Mesenchymal stem cell (in vitro differentiated cells and primary cell): Measurements from ENCODE around the gene ARRB1.

ENCODE experiments used
- DNase-seq: peaks from one replicate; pipeline ENCODE4 v3.0.0-alpha.2; 2013
- H2AFZ ChIP-seq: one replicate; pipeline ENCODE4 v1.6.1; 2013; ENCODE audit warnings: low read depth, mild to moderate bottlenecking, control low read depth, inconsistent platforms, low read length, moderate library complexity
- H2AK5ac ChIP-seq: 2 replicates; pipeline ENCODE4 v1.6.1; 2013; ENCODE audit warnings: low read length, moderate library complexity, mild to moderate bottlenecking, inconsistent platforms; ENCODE audit not compliant: severe bottlenecking
- H2BK120ac ChIP-seq: one replicate; pipeline ENCODE4 v1.6.1; 2013; ENCODE audit warnings: low read depth, mild to moderate bottlenecking, inconsistent platforms, low read length, moderate library complexity
- H2BK12ac ChIP-seq, 2 experiments: one replicate each; pipeline ENCODE4 v1.6.1; 2013; ENCODE audit warnings: inconsistent platforms in 2 of 2, low read length in 2 of 2, mild to moderate bottlenecking in 2 of 2, moderate library complexity in 2 of 2, control low read depth in 1 of 2
- H2BK15ac ChIP-seq: one replicate; pipeline ENCODE4 v1.6.1; 2013; ENCODE audit warnings: mild to moderate bottlenecking, low read depth, inconsistent platforms; ENCODE audit not compliant: poor library complexity, severe bottlenecking
- H2BK5ac ChIP-seq: 2 replicates; pipeline ENCODE4 v1.6.1; 2013; ENCODE audit warnings: low read depth, mild to moderate bottlenecking, low read length, control low read depth, inconsistent platforms; ENCODE audit not compliant: poor library complexity, severe bottlenecking
- H3K14ac ChIP-seq, 2 experiments: one replicate each; pipeline ENCODE4 v1.6.1; 2013; ENCODE audit warnings: inconsistent platforms in 2 of 2, low read length in 2 of 2, control low read depth in 1 of 2, mild to moderate bottlenecking in 1 of 2, moderate library complexity in 1 of 2
- H3K18ac ChIP-seq, 2 experiments: one replicate each; pipeline ENCODE4 v1.6.1; 2013; ENCODE audit warnings: inconsistent platforms in 2 of 2, low read length in 2 of 2, control low read depth in 1 of 2, low read depth in 1 of 2, mild to moderate bottlenecking in 1 of 2
- H3K23ac ChIP-seq, 2 experiments: one replicate each; pipeline ENCODE4 v1.6.1; 2013; ENCODE audit warnings: inconsistent platforms in 2 of 2, low read length in 2 of 2, mild to moderate bottlenecking in 2 of 2, moderate library complexity in 2 of 2, control low read depth in 1 of 2
- H3K27ac ChIP-seq: 2 replicates; pipeline ENCODE4 v1.5.1; 2013; ENCODE audit warnings: mild to moderate bottlenecking, moderate library complexity, low read length, control low read depth, inconsistent platforms; ENCODE audit not compliant: poor library complexity, severe bottlenecking
- H3K27me3 ChIP-seq, 2 experiments: 2 replicates each; pipeline versions ENCODE4 v1.6.1 to v1.7.0; 2013; ENCODE audit warnings: low read length in 2 of 2, mild to moderate bottlenecking in 2 of 2, moderate library complexity in 2 of 2, control low read depth in 1 of 2, inconsistent platforms in 1 of 2; ENCODE audit not compliant: control insufficient read depth in 1 of 2, insufficient read depth in 1 of 2
- H3K36me3 ChIP-seq, 2 experiments: 2 replicates each; pipeline versions ENCODE4 v1.6.1 to v1.7.0; 2013; ENCODE audit warnings: low read length in 2 of 2, control low read depth in 1 of 2, inconsistent platforms in 1 of 2, low read depth in 1 of 2, mild to moderate bottlenecking in 1 of 2; ENCODE audit not compliant: insufficient read depth in 2 of 2, control insufficient read depth in 1 of 2
- H3K4ac ChIP-seq, 2 experiments: one replicate each; pipeline ENCODE4 v1.6.1; 2013; ENCODE audit warnings: inconsistent platforms in 2 of 2, low read length in 2 of 2, mild to moderate bottlenecking in 2 of 2, moderate library complexity in 2 of 2, control low read depth in 1 of 2, low read depth in 1 of 2
- H3K4me1 ChIP-seq: 2 replicates; pipeline ENCODE4 v1.6.1; 2013; ENCODE audit warnings: low read depth, low read length, control low read depth; ENCODE audit not compliant: control insufficient read depth, insufficient read depth
- H3K4me2 ChIP-seq: 2 replicates; pipeline ENCODE4 v1.6.1; 2013; ENCODE audit warnings: low read length, mild to moderate bottlenecking, inconsistent platforms; ENCODE audit not compliant: poor library complexity, severe bottlenecking
- H3K4me3 ChIP-seq, 2 experiments: 2 replicates each; pipeline versions ENCODE4 v1.5.1 to v1.7.0; 2013; ENCODE audit warnings: low read length in 2 of 2, mild to moderate bottlenecking in 2 of 2, control low read depth in 1 of 2, low read depth in 1 of 2; ENCODE audit not compliant: insufficient read depth in 1 of 2
- H3K79me1 ChIP-seq: replicated peaks from 2 replicates; pipeline ENCODE4 v1.6.1; 2013; ENCODE audit warnings: mild to moderate bottlenecking, control low read depth, low read length, inconsistent platforms; ENCODE audit not compliant: poor library complexity, severe bottlenecking
- H3K9ac ChIP-seq: 2 replicates; pipeline ENCODE4 v1.7.0; 2013; ENCODE audit warnings: mild to moderate bottlenecking, low read length, moderate library complexity
- H3K9me3 ChIP-seq: 2 replicates; pipeline ENCODE4 v1.7.0; 2013; ENCODE audit warnings: mild to moderate bottlenecking, low read length; ENCODE audit not compliant: control insufficient read depth
- H4K8ac ChIP-seq: one replicate; pipeline ENCODE4 v1.6.1; 2013; ENCODE audit warnings: inconsistent platforms, mild to moderate bottlenecking, low read length, moderate library complexity
- H4K91ac ChIP-seq: one replicate; pipeline ENCODE4 v1.6.1; 2013; ENCODE audit warnings: mild to moderate bottlenecking, low read length, inconsistent platforms
- WGBS: methylation state at CpG from one replicate; pipeline ENCODE4 v1.1.7; 2013; ENCODE audit warnings: mixed read lengths; 5-methylcytosine and 5-hydroxymethylcytosine counted together

The ARRB1 gene

DNA sequence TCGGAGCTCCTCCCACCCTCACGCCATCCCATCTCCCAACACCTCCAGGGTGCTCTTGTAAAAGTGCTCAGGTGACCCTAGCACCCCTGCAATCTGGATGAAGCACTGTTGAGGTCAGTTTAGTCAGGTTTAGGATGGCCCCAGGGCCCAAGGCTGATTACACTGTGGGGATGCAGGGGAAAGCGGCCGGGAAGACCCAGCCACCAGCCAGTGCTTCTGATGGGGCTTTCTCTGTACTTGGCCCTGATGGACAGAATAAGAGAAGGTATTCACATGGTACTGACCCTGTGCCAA, 82.1 kb downstream of the ARRB1 start:
- Histone ChIP-seq H3K9ac (no peak overlapping the region), H2BK120ac (no peak overlapping the region), H3K18ac (no peak overlapping the region), H4K91ac (no peak overlapping the region), H3K4me3 (no peak overlapping the region), H2BK12ac (no peak overlapping the region), H2AK5ac (no peak overlapping the region), H4K8ac (no peak overlapping the region), H2AFZ (no peak overlapping the region), H3K14ac (no peak overlapping the region), H3K9me3 (no peaks in the 10 kb centered on the region), H3K79me1 (no peaks in the 10 kb centered on the region), H3K4me1 (peaks cover 2% of the 10 kb centered on the region), H2BK15ac (no peak overlapping the region), H3K36me3 (peaks cover 63 to 64% of the 10 kb centered on the region in 2 experiments), H2BK5ac (no peak overlapping the region), H3K23ac (no peak overlapping the region), H3K4me2 (no peak overlapping the region), H3K27me3 (no peaks in the 10 kb centered on the region), H3K27ac (no peak overlapping the region), H3K4ac (no peak overlapping the region)
- WGBS = 100% methylated on average over 3 of the region's 4 CpGs
- DNase-seq = no peak

DNA sequence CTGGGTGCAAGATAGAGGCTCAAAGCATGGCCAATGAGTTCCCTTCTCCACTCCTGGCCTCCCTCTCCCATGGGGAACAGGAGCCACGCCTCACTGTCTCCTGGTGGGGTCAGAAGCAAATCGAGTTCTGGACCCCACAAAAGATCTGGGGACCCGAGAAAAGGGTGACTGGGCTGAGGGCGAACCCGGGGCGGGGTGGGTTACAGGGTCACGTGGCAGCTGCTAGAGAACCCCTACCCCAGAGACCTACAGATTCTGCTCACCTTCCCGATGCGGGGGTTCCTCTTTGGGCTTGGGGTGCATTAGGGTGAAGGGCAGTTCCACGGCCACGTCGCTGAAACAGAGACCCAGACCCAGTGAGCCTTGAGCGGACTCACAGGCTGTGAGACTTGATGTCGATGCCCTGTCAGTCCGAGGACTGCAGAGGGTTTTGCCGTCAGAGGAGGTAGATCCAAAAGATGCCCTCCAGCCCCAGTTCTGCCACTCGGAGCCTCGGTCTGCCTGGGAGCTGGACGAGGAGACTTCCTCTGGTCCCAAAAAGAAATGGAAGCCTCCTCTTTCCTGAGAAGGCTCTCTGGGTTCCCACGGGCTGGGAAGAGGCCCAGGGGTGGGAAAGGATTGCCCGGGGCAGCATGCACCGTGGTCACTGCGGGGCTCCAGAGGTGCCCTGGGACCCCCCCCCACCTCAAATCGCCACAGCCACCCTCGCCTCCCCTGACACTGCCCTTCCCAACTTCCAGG, 82.7 kb downstream of the ARRB1 start:
- H4K91ac ChIP-seq = no peak overlapping the region
- H3K36me3 ChIP-seq = peaks cover 59% of the 10 kb centered on the region in 2 experiments
- H2BK12ac ChIP-seq = no peak overlapping the region
- no peak overlapping the region for H2AK5ac ChIP-seq
- no peak overlapping the region for H3K9ac ChIP-seq
- H2BK15ac ChIP-seq = no peak overlapping the region
- H3K23ac ChIP-seq = no peak overlapping the region
- no peak overlapping the region for H3K27ac ChIP-seq
- no peak overlapping the region for H3K18ac ChIP-seq
- 96% methylated on average over 25 of the region's 25 CpGs for WGBS
- no peak overlapping the region for H2BK120ac ChIP-seq
- no peaks in the 10 kb centered on the region for H3K27me3 ChIP-seq
- no peaks in the 10 kb centered on the region for H3K79me1 ChIP-seq
- H2AFZ ChIP-seq = no peak overlapping the region
- H3K4ac ChIP-seq = no peak overlapping the region
- H3K4me2 ChIP-seq = no peak overlapping the region
- no peak overlapping the region for H2BK5ac ChIP-seq
- H3K4me3 ChIP-seq = no peak overlapping the region
- no peaks in the 10 kb centered on the region for H3K9me3 ChIP-seq
- peaks cover 3% of the 10 kb centered on the region for H3K4me1 ChIP-seq
- no peak for DNase-seq
- H4K8ac ChIP-seq = no peak overlapping the region
- H3K14ac ChIP-seq = no peak overlapping the region

DNA sequence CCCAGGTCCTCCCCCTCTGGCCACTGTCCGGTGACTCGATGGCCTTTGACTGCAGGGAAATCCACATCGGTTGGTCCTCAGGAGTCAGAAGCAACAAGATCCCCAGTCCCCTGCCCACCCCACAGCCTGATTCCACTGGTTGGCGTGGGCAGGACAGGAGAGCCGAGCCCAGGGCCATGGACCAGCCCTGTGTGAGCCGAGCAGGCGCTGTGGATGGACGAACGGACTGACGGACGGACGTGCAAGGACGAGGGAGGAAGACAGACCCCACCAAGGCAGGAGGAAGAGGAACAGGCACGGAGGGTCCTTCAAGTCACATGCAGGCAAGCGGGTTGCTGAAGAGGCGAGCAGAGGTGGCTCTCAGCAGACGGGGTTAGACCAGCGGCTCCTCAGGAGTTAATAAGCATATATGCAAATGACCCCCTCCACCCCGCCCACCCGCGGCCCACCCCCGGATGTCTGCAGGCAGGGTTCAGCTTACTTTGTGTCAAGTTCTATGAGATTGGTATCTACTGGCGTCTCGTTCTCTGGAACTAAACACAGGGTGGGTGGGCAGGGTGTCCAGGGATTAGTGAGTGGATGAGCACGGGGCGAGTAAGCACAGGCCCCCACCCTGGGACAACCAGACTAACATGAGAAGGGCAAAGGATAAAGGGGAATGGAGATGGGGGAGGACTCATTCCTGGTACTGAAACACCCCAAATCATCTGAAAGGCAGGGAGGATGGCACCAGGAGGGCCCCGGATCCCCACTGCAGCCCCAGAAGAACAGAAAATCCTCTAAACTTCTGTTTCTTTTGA, 84.1 kb downstream of the ARRB1 start:
- H2BK120ac ChIP-seq = no peak overlapping the region
- H4K91ac ChIP-seq = no peak overlapping the region
- no peak overlapping the region for H3K4ac ChIP-seq
- H3K4me2 ChIP-seq = no peak overlapping the region
- no peak overlapping the region for H2BK5ac ChIP-seq
- no peak overlapping the region for H3K4me3 ChIP-seq
- H3K4me1 ChIP-seq = peaks cover 4% of the 10 kb centered on the region
- no peak overlapping the region for H2BK15ac ChIP-seq
- H3K18ac ChIP-seq = no peak overlapping the region
- no peak overlapping the region for H2BK12ac ChIP-seq
- peaks cover 45% of the 10 kb centered on the region in 2 experiments for H3K36me3 ChIP-seq
- no peak overlapping the region for H3K23ac ChIP-seq
- H2AFZ ChIP-seq = no peak overlapping the region
- H3K14ac ChIP-seq = no peak overlapping the region
- H3K79me1 ChIP-seq = no peaks in the 10 kb centered on the region
- no peak overlapping the region for H3K9ac ChIP-seq
- no peak overlapping the region for H3K27ac ChIP-seq
- no peak overlapping the region for H4K8ac ChIP-seq
- H3K27me3 ChIP-seq = peaks cover 0 to 5% of the 10 kb centered on the region in 2 experiments
- DNase-seq = no peak
- WGBS = 91% methylated on average over 27 of the region's 27 CpGs
- H2AK5ac ChIP-seq = no peak overlapping the region
- H3K9me3 ChIP-seq = no peaks in the 10 kb centered on the region

DNA sequence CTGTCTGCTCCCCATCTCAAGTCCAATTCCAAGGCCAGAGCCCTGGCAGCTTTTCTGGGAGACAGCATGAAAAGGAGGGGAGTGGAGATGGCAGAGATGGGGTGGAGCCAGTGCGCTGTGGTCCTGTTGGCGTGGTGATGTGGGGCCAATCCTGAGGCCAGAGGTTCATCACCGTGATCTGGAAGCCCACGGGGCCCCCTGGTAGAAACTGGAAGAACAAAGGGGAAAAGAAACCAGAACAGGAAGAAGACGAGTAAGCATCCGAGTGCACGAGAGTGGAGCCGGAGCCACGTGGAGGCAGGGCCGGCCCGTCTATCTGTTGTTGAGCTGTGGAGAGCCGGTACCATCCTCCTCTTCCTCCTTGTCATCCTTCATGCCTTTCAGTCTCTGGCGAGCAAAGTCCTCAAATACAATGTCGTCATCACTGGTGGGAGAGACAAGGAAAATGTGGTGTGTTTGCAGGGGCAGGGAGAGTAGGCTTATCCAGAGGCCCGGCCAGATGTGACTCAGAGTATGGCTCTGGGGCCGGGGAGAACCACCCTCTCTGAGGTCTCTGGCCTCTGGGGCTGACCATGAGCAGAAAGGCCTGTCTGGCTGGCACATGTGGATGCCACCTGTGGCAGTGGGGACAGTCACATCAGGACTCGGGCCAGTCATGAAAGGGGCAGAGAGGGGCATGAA, 85.5 kb downstream of the ARRB1 start:
- Histone ChIP-seq H2BK120ac (no peak overlapping the region), H2BK15ac (no peak overlapping the region), H2AK5ac (no peak overlapping the region), H3K79me1 (no peaks in the 10 kb centered on the region), H4K8ac (no peak overlapping the region), H3K9me3 (no peaks in the 10 kb centered on the region), H3K14ac (no peak overlapping the region), H2BK5ac (no peak overlapping the region), H3K27ac (no peak overlapping the region), H3K36me3 (peaks cover 31 to 37% of the 10 kb centered on the region in 2 experiments), H3K27me3 (peaks cover 6 to 10% of the 10 kb centered on the region in 2 experiments), H2BK12ac (no peak overlapping the region), H3K9ac (no peak overlapping the region), H3K4ac (no peak overlapping the region), H4K91ac (no peak overlapping the region), H3K18ac (no peak overlapping the region), H3K4me3 (no peak overlapping the region), H3K4me2 (no peak overlapping the region), H2AFZ (no peak overlapping the region), H3K23ac (no peak overlapping the region), H3K4me1 (peaks cover 4% of the 10 kb centered on the region)
- no peak for DNase-seq
- 89% methylated on average over 16 of the region's 17 CpGs for WGBS
